Measurements from ENCODE around the gene CDH1. TPM values are rescaled to one million over a fixed set of nuclear protein-coding genes. Genes with fewer than 3 reads are reported as not detected.

Gene CDH1
- total RNA-seq, 2 experiments from 2014 or later = 0.31 to 0.49 TPM

GRCh38 chr16:68873635-68874471 is 136.8 kb downstream of the CDH1 start:
- H3K9me3 Mint-ChIP-seq = no peaks in the 10 kb centered on the region
- peaks cover 87% of the 10 kb centered on the region for H3K36me3 Mint-ChIP-seq (ENCODE audit: low read depth)
- H3K27ac Mint-ChIP-seq = no peak overlapping the region
- H3K27me3 Mint-ChIP-seq = no peaks in the 10 kb centered on the region
- no peak overlapping the region for H3K4me3 Mint-ChIP-seq
- Histone ChIP-seq H3K9me3 (ENCODE audit: control insufficient read depth in 1 of 2, insufficient read depth in 1 of 2, low read length in 2 of 2) (no peaks in the 10 kb centered on the region), H3K27me3 (ENCODE audit: control insufficient read depth in 1 of 2, insufficient read depth in 2 of 2, low read length in 2 of 2) (no peaks in the 10 kb centered on the region), H3K4me3 (ENCODE audit: low read length) (no peak overlapping the region), H3K27ac (ENCODE audit: low read depth in 1 of 2, low read length in 2 of 2) (no peak overlapping the region), H3K36me3 (ENCODE audit: insufficient read depth, low read length) (peaks cover 49% of the 10 kb centered on the region), H3K4me1 (ENCODE audit: insufficient read depth, low read length) (no peaks in the 10 kb centered on the region)
- TF ChIP-seq, protein P1, sequence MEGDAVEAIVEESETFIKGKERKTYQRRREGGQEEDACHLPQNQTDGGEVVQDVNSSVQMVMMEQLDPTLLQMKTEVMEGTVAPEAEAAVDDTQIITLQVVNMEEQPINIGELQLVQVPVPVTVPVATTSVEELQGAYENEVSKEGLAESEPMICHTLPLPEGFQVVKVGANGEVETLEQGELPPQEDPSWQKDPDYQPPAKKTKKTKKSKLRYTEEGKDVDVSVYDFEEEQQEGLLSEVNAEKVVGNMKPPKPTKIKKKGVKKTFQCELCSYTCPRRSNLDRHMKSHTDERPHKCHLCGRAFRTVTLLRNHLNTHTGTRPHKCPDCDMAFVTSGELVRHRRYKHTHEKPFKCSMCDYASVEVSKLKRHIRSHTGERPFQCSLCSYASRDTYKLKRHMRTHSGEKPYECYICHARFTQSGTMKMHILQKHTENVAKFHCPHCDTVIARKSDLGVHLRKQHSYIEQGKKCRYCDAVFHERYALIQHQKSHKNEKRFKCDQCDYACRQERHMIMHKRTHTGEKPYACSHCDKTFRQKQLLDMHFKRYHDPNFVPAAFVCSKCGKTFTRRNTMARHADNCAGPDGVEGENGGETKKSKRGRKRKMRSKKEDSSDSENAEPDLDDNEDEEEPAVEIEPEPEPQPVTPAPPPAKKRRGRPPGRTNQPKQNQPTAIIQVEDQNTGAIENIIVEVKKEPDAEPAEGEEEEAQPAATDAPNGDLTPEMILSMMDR (IDR thresholded peaks at IDR 0.05) = no peak
- ChIA-PET CTCF (no interaction called here), POLR2A (no interaction called here)
- DNase-seq (no peak), ATAC-seq (ENCODE audit: poor library complexity) (no peak)
- no peaks in the 10 kb centered on the region for H3K4me1 Mint-ChIP-seq (ENCODE audit: low read depth)
- intact Hi-C loops (cut with DNase I, micrococcal nuclease) = no loop called here

DNA sequence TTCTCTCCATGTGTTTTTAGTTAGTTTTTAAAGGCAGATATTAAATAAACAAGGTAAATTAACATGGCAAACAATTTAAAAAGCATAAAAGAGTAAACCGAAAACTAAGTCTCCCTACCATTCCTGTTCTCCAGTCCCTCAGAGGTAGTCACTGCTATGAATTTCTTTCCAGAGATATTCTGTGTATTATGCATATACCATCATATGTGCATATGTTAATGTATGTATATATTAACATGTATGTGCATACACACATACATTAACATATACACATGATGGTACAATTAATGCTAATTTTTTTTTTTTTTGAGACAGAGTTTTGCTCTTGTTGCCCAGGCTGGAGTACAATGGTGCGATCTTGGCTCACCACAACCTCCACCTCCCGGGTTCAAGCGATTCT is 138.8 kb downstream of the CDH1 start:
- no peak overlapping the region for H3K4me3 Mint-ChIP-seq
- ChIA-PET POLR2A (no interaction called here), CTCF (no interaction called here)
- intact Hi-C loops (cut with DNase I, micrococcal nuclease) = no loop called here
- TF ChIP-seq, protein P1 (IDR thresholded peaks at IDR 0.05) = no peak
- Histone ChIP-seq H3K36me3 (ENCODE audit: insufficient read depth, low read length) (peaks cover 52% of the 10 kb centered on the region), H3K9me3 (ENCODE audit: control insufficient read depth in 1 of 2, insufficient read depth in 1 of 2, low read length in 2 of 2) (no peaks in the 10 kb centered on the region), H3K27ac (ENCODE audit: low read depth in 1 of 2, low read length in 2 of 2) (no peak overlapping the region), H3K4me3 (ENCODE audit: low read length) (no peak overlapping the region), H3K4me1 (ENCODE audit: insufficient read depth, low read length) (no peaks in the 10 kb centered on the region), H3K27me3 (ENCODE audit: control insufficient read depth in 1 of 2, insufficient read depth in 2 of 2, low read length in 2 of 2) (no peaks in the 10 kb centered on the region)
- DNase-seq (no peak), ATAC-seq (ENCODE audit: poor library complexity) (no peak)
- no peak overlapping the region for H3K27ac Mint-ChIP-seq
- peaks cover 78% of the 10 kb centered on the region for H3K36me3 Mint-ChIP-seq (ENCODE audit: low read depth)
- no peaks in the 10 kb centered on the region for H3K27me3 Mint-ChIP-seq
- no peaks in the 10 kb centered on the region for H3K9me3 Mint-ChIP-seq
- no peaks in the 10 kb centered on the region for H3K4me1 Mint-ChIP-seq (ENCODE audit: low read depth)

- no peaks in the 10 kb centered on the region for H3K9me3 ChIP-seq (ENCODE audit: control insufficient read depth in 1 of 2, insufficient read depth in 1 of 2, low read length in 2 of 2)
- H3K4me1 Mint-ChIP-seq (ENCODE audit: low read depth) = no peaks in the 10 kb centered on the region
- H3K4me1 ChIP-seq (ENCODE audit: insufficient read depth, low read length) = no peaks in the 10 kb centered on the region
- H3K27me3 Mint-ChIP-seq = no peaks in the 10 kb centered on the region
- H3K36me3 ChIP-seq (ENCODE audit: insufficient read depth, low read length) = peaks cover 25% of the 10 kb centered on the region
- H3K4me3 Mint-ChIP-seq = no peak overlapping the region
- no peaks in the 10 kb centered on the region for H3K9me3 Mint-ChIP-seq
- TF ChIP-seq, protein P1 (IDR thresholded peaks at IDR 0.05) = no peak
- peaks cover 62% of the 10 kb centered on the region for H3K36me3 Mint-ChIP-seq (ENCODE audit: low read depth)
- H3K27me3 ChIP-seq (ENCODE audit: control insufficient read depth in 1 of 2, insufficient read depth in 2 of 2, low read length in 2 of 2) = no peaks in the 10 kb centered on the region
- H3K4me3 ChIP-seq (ENCODE audit: low read length) = no peak overlapping the region
- no peak for DNase-seq
- no peak overlapping the region for H3K27ac ChIP-seq (ENCODE audit: low read depth in 1 of 2, low read length in 2 of 2)
- ChIA-PET CTCF (no interaction called here), POLR2A (no interaction called here)
- ATAC-seq (ENCODE audit: poor library complexity) = no peak
- H3K27ac Mint-ChIP-seq = no peak overlapping the region
- intact Hi-C loops (cut with DNase I, micrococcal nuclease) = loop anchor here in 1 of 2 experiments (5.0 kb wide), 1 partner anchor 49 kb away; no protein-coding TSS in a partner anchor
These were observed 146.6 kb downstream of the CDH1 start for GRCh38 chr16:68883685-68884084.
